WTC11 (cell line): ENCODE data around the gene GALNT9. TPM values are rescaled to one million over a fixed set of nuclear protein-coding genes. Genes with fewer than 3 reads are reported as not detected.

ENCODE experiments used
- ATAC-seq: fragments of 200-7000 bp; cut with Tn5 transposase; 2 replicates; pipeline ENCODE4 v1.10.0; 2021; ENCODE audit warnings: mild to moderate bottlenecking, moderate library complexity
- CTCF ChIA-PET: fragments of 300-600 bp; sonication (Branson Sonifier 250); formaldehyde crosslinking; loops from one replicate; lab custom pipeline; 2021; ENCODE audit warnings: antibody characterized with exemption; lab: Charles Lee
- POLR2A ChIA-PET: fragments of 350-600 bp; sonication (Branson Sonifier 250); formaldehyde crosslinking; loops from one replicate; lab custom pipeline; 2021; ENCODE audit warnings: antibody characterized with exemption; lab: Charles Lee
- DNase-seq: peaks from one replicate; pipeline ENCODE4 v3.0.0; 2021; ENCODE audit warnings: low spot score
- H3K27ac Mint-ChIP-seq: 2 replicates; pipeline ENCODE4 v1.8.0; 2021; ENCODE audit warnings: mixed read lengths
- H3K27me3 Mint-ChIP-seq: 2 replicates; pipeline ENCODE4 v1.8.0; 2021; ENCODE audit warnings: low read depth, mild to moderate bottlenecking, moderate library complexity, mixed read lengths
- H3K36me3 Mint-ChIP-seq: 2 replicates; pipeline ENCODE4 v1.8.0; 2021; ENCODE audit warnings: mixed read lengths
- H3K4me1 Mint-ChIP-seq: 2 replicates; pipeline ENCODE4 v1.8.0; 2022; ENCODE audit warnings: mixed read lengths
- H3K4me3 Mint-ChIP-seq: 2 replicates; pipeline ENCODE4 v1.8.0; 2021; ENCODE audit warnings: mild to moderate bottlenecking, moderate library complexity, mixed read lengths
- H3K9me3 Mint-ChIP-seq: 2 replicates; pipeline ENCODE4 v1.8.0; 2021; ENCODE audit warnings: mixed read lengths
- ETV6 ChIP-seq: sonication (generic); formaldehyde crosslinking; IDR thresholded peaks from 2 replicates; pipeline ENCODE4 v1.8.1; 2022; ENCODE audit warnings: mild to moderate bottlenecking, missing genetic modification reagents
- GRHL2 ChIP-seq: fragments of 250-450 bp; sonication (Bioruptor Pico); IDR thresholded peaks from 2 replicates; pipeline ENCODE4 v1.8.0; 2022; ENCODE audit warnings: mild to moderate bottlenecking, moderate library complexity; ENCODE audit not compliant: insufficient replicate concordance, severe bottlenecking
- JUN ChIP-seq: sonication (generic); formaldehyde crosslinking; IDR thresholded peaks from 2 replicates; pipeline ENCODE4 v1.8.0; 2023; ENCODE audit warnings: mild to moderate bottlenecking, missing genetic modification reagents
- NR1H2 ChIP-seq: sonication (generic); formaldehyde crosslinking; IDR thresholded peaks from 2 replicates; pipeline ENCODE4 v1.9.0; 2021; ENCODE audit warnings: mild to moderate bottlenecking, moderate library complexity, missing genetic modification reagents
- OVOL2 ChIP-seq: fragments of 250-450 bp; sonication (Bioruptor Pico); IDR thresholded peaks from 2 replicates; pipeline ENCODE4 v1.9.0; 2021; ENCODE audit warnings: mild to moderate bottlenecking, borderline replicate concordance
- PRRX2 ChIP-seq: fragments of 250-450 bp; sonication (Bioruptor Pico); IDR thresholded peaks from 2 replicates; pipeline ENCODE4 v1.8.0; 2021; ENCODE audit warnings: mild to moderate bottlenecking
- RELA ChIP-seq: sonication (generic); formaldehyde crosslinking; IDR thresholded peaks from 2 replicates; pipeline ENCODE4 v1.8.1; 2022; ENCODE audit warnings: missing genetic modification reagents, mild to moderate bottlenecking, borderline replicate concordance
- RORB ChIP-seq: fragments of 250-450 bp; sonication (Bioruptor Pico); IDR thresholded peaks from 2 replicates; pipeline ENCODE4 v1.9.0; 2021; ENCODE audit warnings: mild to moderate bottlenecking
- SMAD3 ChIP-seq: sonication (generic); formaldehyde crosslinking; IDR thresholded peaks from 2 replicates; pipeline ENCODE4 v1.8.0; 2022; ENCODE audit warnings: missing genetic modification reagents, mild to moderate bottlenecking, borderline replicate concordance
- SMAD4 ChIP-seq: sonication (generic); formaldehyde crosslinking; IDR thresholded peaks from 2 replicates; pipeline ENCODE4 v1.8.0; 2022; ENCODE audit warnings: mild to moderate bottlenecking, missing genetic modification reagents
- TEAD1 ChIP-seq: sonication (generic); formaldehyde crosslinking; IDR thresholded peaks from 2 replicates; pipeline ENCODE4 v1.8.0; 2022; ENCODE audit warnings: mild to moderate bottlenecking, missing genetic modification reagents
- TP53 ChIP-seq: sonication (generic); formaldehyde crosslinking; IDR thresholded peaks from 2 replicates; pipeline ENCODE4 v1.8.1; 2023; ENCODE audit warnings: mild to moderate bottlenecking, missing genetic modification reagents
- ZNF263 ChIP-seq: sonication (generic); formaldehyde crosslinking; IDR thresholded peaks from 2 replicates; pipeline ENCODE4 v1.8.1; 2022; ENCODE audit warnings: low read depth, mild to moderate bottlenecking, moderate library complexity, missing genetic modification reagents
- total RNA-seq: library from RNA; stranded (reverse); gene quantifications from 3 replicates; pipeline ENCODE4 v1.2.3, GENCODE V29; 2021
- TF ChIP-seq, protein P1 (sequence below): sonication (generic); formaldehyde crosslinking; IDR thresholded peaks from 2 replicates; pipeline ENCODE4 v1.8.1; 2023; ENCODE audit warnings: mild to moderate bottlenecking, moderate library complexity, missing genetic modification reagents
- TF ChIP-seq, protein P2 (sequence below): sonication (generic); formaldehyde crosslinking; IDR thresholded peaks from 2 replicates; pipeline ENCODE4 v1.8.0; 2023; ENCODE audit warnings: missing genetic modification reagents
- TF ChIP-seq, protein P3 (sequence below): sonication (generic); formaldehyde crosslinking; IDR thresholded peaks from 2 replicates; pipeline ENCODE4 v1.8.1; 2022; ENCODE audit warnings: mild to moderate bottlenecking, missing genetic modification reagents, moderate library complexity, borderline replicate concordance
- TF ChIP-seq, protein P4 (sequence below): fragments of 250-450 bp; sonication (Bioruptor Pico); IDR thresholded peaks from 2 replicates; pipeline ENCODE4 v2.1.2; 2022; ENCODE audit warnings: mild to moderate bottlenecking, moderate library complexity
- TF ChIP-seq, protein P5 (sequence below): sonication (generic); formaldehyde crosslinking; IDR thresholded peaks from 2 replicates; pipeline ENCODE4 v1.8.0; 2022; ENCODE audit warnings: missing genetic modification reagents
- TF ChIP-seq, protein P6 (sequence below): sonication (generic); formaldehyde crosslinking; IDR thresholded peaks from 2 replicates; pipeline ENCODE4 v1.8.1; 2022; ENCODE audit warnings: mild to moderate bottlenecking, moderate library complexity, missing genetic modification reagents
- TF ChIP-seq, protein P7 (sequence below): sonication (generic); formaldehyde crosslinking; conservative IDR thresholded peaks from 2 replicates; pipeline ENCODE4 v1.8.1; 2023; ENCODE audit warnings: mild to moderate bottlenecking, low read depth, missing genetic modification reagents, moderate library complexity

GALNT9 gene
- total RNA-seq, 1 experiment from 2014 or later = 0.90 TPM

- H3K4me3 Mint-ChIP-seq = no peak overlapping the region
- ATAC-seq = no peak
- TF ChIP-seq JUN (CRISPR knock-in tag) = no peak
- no peak for TF ChIP-seq TP53 (CRISPR knock-in tag)
- TF ChIP-seq, protein P1, sequence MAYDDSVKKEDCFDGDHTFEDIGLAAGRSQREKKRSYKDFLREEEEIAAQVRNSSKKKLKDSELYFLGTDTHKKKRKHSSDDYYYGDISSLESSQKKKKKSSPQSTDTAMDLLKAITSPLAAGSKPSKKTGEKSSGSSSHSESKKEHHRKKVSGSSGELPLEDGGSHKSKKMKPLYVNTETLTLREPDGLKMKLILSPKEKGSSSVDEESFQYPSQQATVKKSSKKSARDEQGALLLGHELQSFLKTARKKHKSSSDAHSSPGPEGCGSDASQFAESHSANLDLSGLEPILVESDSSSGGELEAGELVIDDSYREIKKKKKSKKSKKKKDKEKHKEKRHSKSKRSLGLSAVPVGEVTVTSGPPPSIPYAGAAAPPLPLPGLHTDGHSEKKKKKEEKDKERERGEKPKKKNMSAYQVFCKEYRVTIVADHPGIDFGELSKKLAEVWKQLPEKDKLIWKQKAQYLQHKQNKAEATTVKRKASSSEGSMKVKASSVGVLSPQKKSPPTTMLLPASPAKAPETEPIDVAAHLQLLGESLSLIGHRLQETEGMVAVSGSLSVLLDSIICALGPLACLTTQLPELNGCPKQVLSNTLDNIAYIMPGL (CRISPR knock-in tag) = no peak
- TF ChIP-seq RORB = no peak
- TF ChIP-seq, protein P2, sequence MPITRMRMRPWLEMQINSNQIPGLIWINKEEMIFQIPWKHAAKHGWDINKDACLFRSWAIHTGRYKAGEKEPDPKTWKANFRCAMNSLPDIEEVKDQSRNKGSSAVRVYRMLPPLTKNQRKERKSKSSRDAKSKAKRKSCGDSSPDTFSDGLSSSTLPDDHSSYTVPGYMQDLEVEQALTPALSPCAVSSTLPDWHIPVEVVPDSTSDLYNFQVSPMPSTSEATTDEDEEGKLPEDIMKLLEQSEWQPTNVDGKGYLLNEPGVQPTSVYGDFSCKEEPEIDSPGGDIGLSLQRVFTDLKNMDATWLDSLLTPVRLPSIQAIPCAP (CRISPR knock-in tag) = no peak
- TF ChIP-seq SMAD3 (CRISPR knock-in tag) = no peak
- H3K27me3 Mint-ChIP-seq = peaks cover 45% of the 10 kb centered on the region
- ChIA-PET POLR2A (no interaction called here), CTCF (interaction anchor here (1.3 to 1.4 kb wide), 3 partner anchors 13 to 201 kb away, joined by 4 to 8 read pairs (median 4); no protein-coding TSS in a partner anchor)
- H3K27ac Mint-ChIP-seq = no peak overlapping the region
- peaks cover 6% of the 10 kb centered on the region for H3K4me1 Mint-ChIP-seq
- DNase-seq = no peak
- H3K9me3 Mint-ChIP-seq = peaks cover 5% of the 10 kb centered on the region; the same call in 1 of the 2 replicates
- H3K36me3 Mint-ChIP-seq = peaks cover 4% of the 10 kb centered on the region
These were observed 25.7 kb upstream of the GALNT9 start for GRCh38 chr12:132354982-132355680.

DNA sequence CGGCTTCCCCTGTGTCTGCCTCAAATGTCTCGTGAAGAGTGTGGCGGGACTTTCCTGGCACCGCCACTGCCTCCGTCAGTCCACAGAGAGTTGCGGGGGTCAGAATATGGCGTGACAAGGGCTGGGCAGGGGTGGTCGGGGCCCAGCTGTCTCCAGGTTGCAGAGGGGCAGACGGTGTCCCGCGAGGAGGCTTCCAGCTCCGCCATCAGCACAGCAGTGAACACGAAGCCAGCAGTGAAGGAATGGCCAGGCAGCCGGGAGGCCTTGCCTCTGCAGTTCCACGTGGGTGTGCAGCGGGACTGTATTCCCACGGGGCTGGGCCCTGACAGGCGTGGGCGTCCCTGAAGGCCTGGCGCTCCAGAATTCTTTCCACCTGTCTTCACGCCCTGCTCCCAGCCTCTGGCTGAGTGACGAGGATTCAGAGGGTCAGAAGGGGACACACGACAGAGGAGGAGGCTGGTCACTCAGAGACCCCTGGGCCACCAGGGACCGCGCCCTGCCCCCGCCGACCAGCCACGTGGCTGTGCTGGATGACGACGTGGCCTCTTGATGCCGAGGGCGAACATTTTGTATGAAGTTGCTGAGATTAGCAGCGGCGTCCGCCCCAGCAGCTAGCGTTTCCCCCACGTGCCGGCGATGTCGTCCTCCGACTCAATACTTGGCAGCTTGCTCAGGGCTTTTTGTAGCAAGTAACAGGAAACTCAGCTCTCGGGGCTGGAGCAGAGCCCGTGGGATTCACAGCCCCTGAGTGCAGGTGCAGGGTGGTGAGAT is 25.0 kb upstream of the GALNT9 start:
- H3K36me3 Mint-ChIP-seq = no peaks in the 10 kb centered on the region
- H3K27ac Mint-ChIP-seq = no peak overlapping the region
- H3K4me3 Mint-ChIP-seq = no peak overlapping the region
- DNase-seq (no peak), ATAC-seq (no peak)
- POLR2A ChIA-PET = no interaction called here
- no peaks in the 10 kb centered on the region for H3K9me3 Mint-ChIP-seq
- H3K27me3 Mint-ChIP-seq = peaks cover 40% of the 10 kb centered on the region
- H3K4me1 Mint-ChIP-seq = peaks cover 6% of the 10 kb centered on the region
- CTCF ChIA-PET = interaction anchor here (1.3 to 1.7 kb wide), 4 partner anchors 12 to 60 kb away, joined by 4 to 7 read pairs (median 5); no protein-coding TSS in a partner anchor
- TF ChIP-seq OVOL2 (CRISPR knock-in tag) (no peak), SMAD4 (CRISPR knock-in tag) (no peak), PRRX2 (no peak), ZNF263 (CRISPR knock-in tag) (no peak), RELA (no peak), TEAD1 (CRISPR knock-in tag) (no peak), NR1H2 (CRISPR knock-in tag) (no peak), ETV6 (no peak), GRHL2 (CRISPR knock-in tag) (no peak)
- TF ChIP-seq, protein P3, sequence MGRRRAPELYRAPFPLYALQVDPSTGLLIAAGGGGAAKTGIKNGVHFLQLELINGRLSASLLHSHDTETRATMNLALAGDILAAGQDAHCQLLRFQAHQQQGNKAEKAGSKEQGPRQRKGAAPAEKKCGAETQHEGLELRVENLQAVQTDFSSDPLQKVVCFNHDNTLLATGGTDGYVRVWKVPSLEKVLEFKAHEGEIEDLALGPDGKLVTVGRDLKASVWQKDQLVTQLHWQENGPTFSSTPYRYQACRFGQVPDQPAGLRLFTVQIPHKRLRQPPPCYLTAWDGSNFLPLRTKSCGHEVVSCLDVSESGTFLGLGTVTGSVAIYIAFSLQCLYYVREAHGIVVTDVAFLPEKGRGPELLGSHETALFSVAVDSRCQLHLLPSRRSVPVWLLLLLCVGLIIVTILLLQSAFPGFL (CRISPR knock-in tag) = no peak
- TF ChIP-seq, protein P4, sequence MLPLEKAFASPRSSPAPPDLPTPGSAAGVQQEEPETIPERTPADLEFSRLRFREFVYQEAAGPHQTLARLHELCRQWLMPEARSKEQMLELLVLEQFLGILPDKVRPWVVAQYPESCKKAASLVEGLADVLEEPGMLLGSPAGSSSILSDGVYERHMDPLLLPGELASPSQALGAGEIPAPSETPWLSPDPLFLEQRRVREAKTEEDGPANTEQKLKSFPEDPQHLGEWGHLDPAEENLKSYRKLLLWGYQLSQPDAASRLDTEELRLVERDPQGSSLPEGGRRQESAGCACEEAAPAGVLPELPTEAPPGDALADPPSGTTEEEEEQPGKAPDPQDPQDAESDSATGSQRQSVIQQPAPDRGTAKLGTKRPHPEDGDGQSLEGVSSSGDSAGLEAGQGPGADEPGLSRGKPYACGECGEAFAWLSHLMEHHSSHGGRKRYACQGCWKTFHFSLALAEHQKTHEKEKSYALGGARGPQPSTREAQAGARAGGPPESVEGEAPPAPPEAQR = no peak
- TF ChIP-seq, protein P5, sequence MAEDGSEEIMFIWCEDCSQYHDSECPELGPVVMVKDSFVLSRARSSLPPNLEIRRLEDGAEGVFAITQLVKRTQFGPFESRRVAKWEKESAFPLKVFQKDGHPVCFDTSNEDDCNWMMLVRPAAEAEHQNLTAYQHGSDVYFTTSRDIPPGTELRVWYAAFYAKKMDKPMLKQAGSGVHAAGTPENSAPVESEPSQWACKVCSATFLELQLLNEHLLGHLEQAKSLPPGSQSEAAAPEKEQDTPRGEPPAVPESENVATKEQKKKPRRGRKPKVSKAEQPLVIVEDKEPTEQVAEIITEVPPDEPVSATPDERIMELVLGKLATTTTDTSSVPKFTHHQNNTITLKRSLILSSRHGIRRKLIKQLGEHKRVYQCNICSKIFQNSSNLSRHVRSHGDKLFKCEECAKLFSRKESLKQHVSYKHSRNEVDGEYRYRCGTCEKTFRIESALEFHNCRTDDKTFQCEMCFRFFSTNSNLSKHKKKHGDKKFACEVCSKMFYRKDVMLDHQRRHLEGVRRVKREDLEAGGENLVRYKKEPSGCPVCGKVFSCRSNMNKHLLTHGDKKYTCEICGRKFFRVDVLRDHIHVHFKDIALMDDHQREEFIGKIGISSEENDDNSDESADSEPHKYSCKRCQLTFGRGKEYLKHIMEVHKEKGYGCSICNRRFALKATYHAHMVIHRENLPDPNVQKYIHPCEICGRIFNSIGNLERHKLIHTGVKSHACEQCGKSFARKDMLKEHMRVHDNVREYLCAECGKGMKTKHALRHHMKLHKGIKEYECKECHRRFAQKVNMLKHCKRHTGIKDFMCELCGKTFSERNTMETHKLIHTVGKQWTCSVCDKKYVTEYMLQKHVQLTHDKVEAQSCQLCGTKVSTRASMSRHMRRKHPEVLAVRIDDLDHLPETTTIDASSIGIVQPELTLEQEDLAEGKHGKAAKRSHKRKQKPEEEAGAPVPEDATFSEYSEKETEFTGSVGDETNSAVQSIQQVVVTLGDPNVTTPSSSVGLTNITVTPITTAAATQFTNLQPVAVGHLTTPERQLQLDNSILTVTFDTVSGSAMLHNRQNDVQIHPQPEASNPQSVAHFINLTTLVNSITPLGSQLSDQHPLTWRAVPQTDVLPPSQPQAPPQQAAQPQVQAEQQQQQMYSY (CRISPR knock-in tag) = no peak
- TF ChIP-seq, protein P6, sequence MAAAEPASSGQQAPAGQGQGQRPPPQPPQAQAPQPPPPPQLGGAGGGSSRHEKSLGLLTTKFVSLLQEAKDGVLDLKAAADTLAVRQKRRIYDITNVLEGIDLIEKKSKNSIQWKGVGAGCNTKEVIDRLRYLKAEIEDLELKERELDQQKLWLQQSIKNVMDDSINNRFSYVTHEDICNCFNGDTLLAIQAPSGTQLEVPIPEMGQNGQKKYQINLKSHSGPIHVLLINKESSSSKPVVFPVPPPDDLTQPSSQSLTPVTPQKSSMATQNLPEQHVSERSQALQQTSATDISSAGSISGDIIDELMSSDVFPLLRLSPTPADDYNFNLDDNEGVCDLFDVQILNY (CRISPR knock-in tag) = no peak
- TF ChIP-seq, protein P7, sequence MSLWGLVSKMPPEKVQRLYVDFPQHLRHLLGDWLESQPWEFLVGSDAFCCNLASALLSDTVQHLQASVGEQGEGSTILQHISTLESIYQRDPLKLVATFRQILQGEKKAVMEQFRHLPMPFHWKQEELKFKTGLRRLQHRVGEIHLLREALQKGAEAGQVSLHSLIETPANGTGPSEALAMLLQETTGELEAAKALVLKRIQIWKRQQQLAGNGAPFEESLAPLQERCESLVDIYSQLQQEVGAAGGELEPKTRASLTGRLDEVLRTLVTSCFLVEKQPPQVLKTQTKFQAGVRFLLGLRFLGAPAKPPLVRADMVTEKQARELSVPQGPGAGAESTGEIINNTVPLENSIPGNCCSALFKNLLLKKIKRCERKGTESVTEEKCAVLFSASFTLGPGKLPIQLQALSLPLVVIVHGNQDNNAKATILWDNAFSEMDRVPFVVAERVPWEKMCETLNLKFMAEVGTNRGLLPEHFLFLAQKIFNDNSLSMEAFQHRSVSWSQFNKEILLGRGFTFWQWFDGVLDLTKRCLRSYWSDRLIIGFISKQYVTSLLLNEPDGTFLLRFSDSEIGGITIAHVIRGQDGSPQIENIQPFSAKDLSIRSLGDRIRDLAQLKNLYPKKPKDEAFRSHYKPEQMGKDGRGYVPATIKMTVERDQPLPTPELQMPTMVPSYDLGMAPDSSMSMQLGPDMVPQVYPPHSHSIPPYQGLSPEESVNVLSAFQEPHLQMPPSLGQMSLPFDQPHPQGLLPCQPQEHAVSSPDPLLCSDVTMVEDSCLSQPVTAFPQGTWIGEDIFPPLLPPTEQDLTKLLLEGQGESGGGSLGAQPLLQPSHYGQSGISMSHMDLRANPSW (CRISPR knock-in tag) = no peak
